CD14-positive monocyte (primary cell): ENCODE measurements around the gene MEMO1. TPM values are rescaled to one million over a fixed set of nuclear protein-coding genes. Genes with fewer than 3 reads are reported as not detected.

Experiments used
- DNase-seq, 3 donors: peaks; one replicate each; pipeline ENCODE4 v3.0.0-alpha.2; 2011 to 2022
- H2AFZ ChIP-seq: 2 replicates; pipeline ENCODE4 v1.6.0; 2012; ENCODE audit warnings: mild to moderate bottlenecking, low read depth, low read length, inconsistent platforms; ENCODE audit not compliant: insufficient read depth, poor library complexity, severe bottlenecking
- H3K27ac ChIP-seq, 2 donors: 1 replicate in 1 of 2; 2 replicates in 1 of 2; pipeline ENCODE4 v1.5.1; 2012 to 2013; ENCODE audit warnings: low read length in 2 of 2, control low read depth in 1 of 2, inconsistent platforms in 1 of 2, low read depth in 1 of 2, mild to moderate bottlenecking in 1 of 2
- H3K27me3 ChIP-seq, 2 donors: one replicate each; pipeline versions ENCODE4 v1.6.0 to v1.6.1; 2011 to 2013; ENCODE audit warnings: low read length in 2 of 2; ENCODE audit not compliant: control insufficient read depth in 2 of 2, insufficient read depth in 2 of 2
- H3K36me3 ChIP-seq, 2 donors: replicated peaks in 1 of 2; 1 replicate in 1 of 2; 2 replicates in 1 of 2; pipeline versions ENCODE4 v1.5.1 to v1.6.1; 2012 to 2013; ENCODE audit warnings: low read length in 2 of 2, control low read depth in 1 of 2, inconsistent platforms in 1 of 2, mild to moderate bottlenecking in 1 of 2; ENCODE audit not compliant: insufficient read depth in 2 of 2, control insufficient read depth in 1 of 2
- H3K4me1 ChIP-seq, 2 donors: 1 replicate in 1 of 2; 2 replicates in 1 of 2; pipeline versions ENCODE4 v1.5.1 to v1.6.1; 2012 to 2013; ENCODE audit warnings: low read length in 2 of 2, control low read depth in 1 of 2, inconsistent platforms in 1 of 2, mild to moderate bottlenecking in 1 of 2, moderate library complexity in 1 of 2; ENCODE audit not compliant: insufficient read depth in 2 of 2, control insufficient read depth in 1 of 2
- H3K4me2 ChIP-seq: replicated peaks from 2 replicates; pipeline ENCODE3; 2012; ENCODE audit warnings: low read length, moderate library complexity, mild to moderate bottlenecking; ENCODE audit not compliant: poor library complexity, severe bottlenecking; ENCODE audit errors: extremely low read depth
- H3K4me3 ChIP-seq, 3 experiments: fragments of 200-600 bp in 1 of 3; sonication (generic) in 1 of 3; replicated peaks in 1 of 3; 1 replicate in 2 of 3; 2 replicates in 1 of 3; pipeline ENCODE4 v1.5.1; 2011 to 2013; ENCODE audit warnings: low read length in 3 of 3, mild to moderate bottlenecking in 3 of 3, control low read depth in 2 of 3, low read depth in 2 of 3, inconsistent platforms in 1 of 3, moderate library complexity in 1 of 3
- H3K79me2 ChIP-seq: 2 replicates; pipeline ENCODE4 v1.6.0; 2012; ENCODE audit warnings: mild to moderate bottlenecking, control low read depth, inconsistent platforms, low read length, moderate library complexity; ENCODE audit not compliant: insufficient read depth
- H3K9ac ChIP-seq: 2 replicates; pipeline ENCODE4 v1.6.0; 2017; ENCODE audit warnings: low read length, mild to moderate bottlenecking; ENCODE audit not compliant: insufficient read depth, poor library complexity, severe bottlenecking
- H3K9me3 ChIP-seq, 2 donors: replicated peaks in 1 of 2; 1 replicate in 1 of 2; 2 replicates in 1 of 2; pipeline versions ENCODE4 v1.5.1 to v1.6.1; 2012 to 2013; ENCODE audit warnings: low read length in 2 of 2, control low read depth in 1 of 2; ENCODE audit not compliant: control insufficient read depth in 1 of 2, insufficient read depth in 1 of 2
- H4K20me1 ChIP-seq: 2 replicates; pipeline ENCODE4 v1.6.0; 2012; ENCODE audit warnings: mild to moderate bottlenecking, low read length, control low read depth, moderate library complexity; ENCODE audit not compliant: insufficient read depth
- H3K27ac Mint-ChIP-seq, 7 donors: one replicate each; pipeline ENCODE4 v1.8.0; 2020; ENCODE audit warnings: mild to moderate bottlenecking in 7 of 7, mixed read lengths in 7 of 7, moderate library complexity in 6 of 7, inconsistent platforms in 2 of 7
- H3K27me3 Mint-ChIP-seq, 3 donors: one replicate each; pipeline ENCODE4 v1.8.0; 2021 to 2022; ENCODE audit warnings: low read depth in 3 of 3, mild to moderate bottlenecking in 3 of 3, mixed read lengths in 3 of 3, moderate library complexity in 3 of 3, inconsistent platforms in 1 of 3
- H3K36me3 Mint-ChIP-seq, 2 donors: one replicate each; pipeline ENCODE4 v1.8.0; 2020; ENCODE audit warnings: mixed read lengths in 2 of 2, inconsistent platforms in 1 of 2, mild to moderate bottlenecking in 1 of 2
- H3K4me1 Mint-ChIP-seq: one replicate; pipeline ENCODE4 v1.8.0; 2020; ENCODE audit warnings: mild to moderate bottlenecking, mixed read lengths
- H3K4me3 Mint-ChIP-seq, 2 donors: one replicate each; pipeline ENCODE4 v1.8.0; 2020; ENCODE audit warnings: mild to moderate bottlenecking in 2 of 2, mixed read lengths in 2 of 2, moderate library complexity in 1 of 2
- H3K9me3 Mint-ChIP-seq, 7 donors: one replicate each; pipeline ENCODE4 v1.8.0; 2020 to 2022; ENCODE audit warnings: mixed read lengths in 7 of 7, mild to moderate bottlenecking in 6 of 7, moderate library complexity in 6 of 7, inconsistent platforms in 2 of 7
- CTCF ChIP-seq: fragments of 200-600 bp; IDR thresholded peaks from one replicate; pipeline ENCODE4 v1.8.0; 2022; ENCODE audit warnings: antibody characterized with exemption, mild to moderate bottlenecking
- WGBS: methylation state at CpG from one replicate; pipeline ENCODE4 v1.1.5; 2013; ENCODE audit warnings: missing lambda C conversion rate; ENCODE audit not compliant: insufficient coverage; 5-methylcytosine and 5-hydroxymethylcytosine counted together
- intact Hi-C, 2 donors: fragments of 100-400 bp; cut with micrococcal nuclease; formaldehyde crosslinking; loops; one replicate each; pipeline versions ENCODE4 v1.15.0 to v1.15.1; 2023
- polyA plus RNA-seq, 3 donors: library from polyadenylated mRNA; depleted of rRNA in 1 of 3; unstranded in 2 of 3; stranded (reverse) in 1 of 3; fragments of 300-500 nt in 2 of 3; fragments of >200 nt in 1 of 3; fragmentation: Illumina TruSeq in 2 of 3; gene quantifications; 1 replicate in 2 of 3; 2 replicates in 1 of 3; pipeline ENCODE4 v1.2.3, GENCODE V29; 2012 to 2021

The MEMO1 gene
- polyA plus RNA-seq, 3 donors = 49.5 to 63.7 (median 57.0) TPM

GRCh38 chr2:31987454-31988220 lies 23.2 kb downstream of the MEMO1 start:
- H3K27me3 ChIP-seq = no peaks in the 10 kb centered on the region
- no peaks in the 10 kb centered on the region for H3K4me1 ChIP-seq
- H3K9me3 Mint-ChIP-seq = no peaks in the 10 kb centered on the region
- H3K4me3 ChIP-seq = no peak overlapping the region
- H3K27me3 Mint-ChIP-seq = no peaks in the 10 kb centered on the region
- no peak overlapping the region for H3K4me2 ChIP-seq
- TF ChIP-seq CTCF = no peak
- intact Hi-C loops = no loop called here
- H3K9ac ChIP-seq = no peak overlapping the region
- peak overlapping the region in 2 of 7 donors; percentile 12 to 29 for H3K27ac Mint-ChIP-seq
- no peak for DNase-seq
- peaks cover 4 to 12% of the 10 kb centered on the region in 2 donors for H3K36me3 ChIP-seq
- no CpG with 5 or more reads among the region's 2 CpGs for WGBS
- peaks cover 100% of the 10 kb centered on the region for H3K79me2 ChIP-seq
- peak overlapping the region in 1 of 2 donors; percentile 53 for H3K27ac ChIP-seq
- no peak overlapping the region for H2AFZ ChIP-seq
- peaks cover 8% of the 10 kb centered on the region for H3K4me1 Mint-ChIP-seq
- H3K36me3 Mint-ChIP-seq = peaks cover 4 to 38% of the 10 kb centered on the region in 2 donors
- H3K4me3 Mint-ChIP-seq = no peak overlapping the region
- H4K20me1 ChIP-seq = peaks cover 95% of the 10 kb centered on the region
- H3K9me3 ChIP-seq = no peaks in the 10 kb centered on the region

- TF ChIP-seq CTCF = no peak
- Histone ChIP-seq H4K20me1 (peaks cover 92% of the 10 kb centered on the region), H3K79me2 (peaks cover 100% of the 10 kb centered on the region), H3K27ac (peak overlapping the region in 1 of 2 donors; percentile 53), H3K9me3 (no peaks in the 10 kb centered on the region), H3K4me1 (no peaks in the 10 kb centered on the region), H3K4me2 (no peak overlapping the region), H3K4me3 (no peak overlapping the region), H3K36me3 (peaks cover 4 to 12% of the 10 kb centered on the region in 2 donors), H3K9ac (no peak overlapping the region), H3K27me3 (no peaks in the 10 kb centered on the region), H2AFZ (no peak overlapping the region)
- 100% methylated on average over 1 of the region's 3 CpGs for WGBS
- peaks cover 8% of the 10 kb centered on the region for H3K4me1 Mint-ChIP-seq
- H3K27me3 Mint-ChIP-seq = no peaks in the 10 kb centered on the region
- peaks cover 5 to 40% of the 10 kb centered on the region in 2 donors for H3K36me3 Mint-ChIP-seq
- DNase-seq = no peak
- no peaks in the 10 kb centered on the region for H3K9me3 Mint-ChIP-seq
- H3K27ac Mint-ChIP-seq = peak overlapping the region in 4 of 7 donors; percentile 55 to 84 (median 68)
- intact Hi-C loops = no loop called here
- no peak overlapping the region for H3K4me3 Mint-ChIP-seq
These were observed 23.9 kb downstream of the MEMO1 start for GRCh38 chr2:31986906-31987305.
